ENCODE data around the gene HOXB7. TPM values are rescaled to one million over a fixed set of nuclear protein-coding genes. Genes with fewer than 3 reads are reported as not detected.

The HOXB7 gene
- 1.2 TPM for total RNA-seq
- long read RNA-seq, partial matches to known transcripts, result 0 of 4 reads
- long read RNA-seq, other reads (novel, unspliced or antisense), result 0 of 4 reads

- Histone ChIP-seq H3K27me3 (peaks cover 95% of the 10 kb centered on the region), H3K27ac (peak within 1 kb of the TSS; percentile 78), H3K4me1 (peaks cover 29% of the 10 kb centered on the region), H3K9me3 (no peaks in the 10 kb centered on the region), H3K36me3 (no peaks in the 10 kb centered on the region), H3K4me3 (peak within 1 kb of the TSS; percentile 64)
- no peak for TF ChIP-seq CTCF (IDR thresholded peaks at IDR 0.05)
- DNase-seq, result peak; percentile 80
- ATAC-seq, result peak; percentile 49
- intact Hi-C loops (cut with DNase I), result loop anchor here (10.0 kb wide), 1 partner anchor 266 kb away; no protein-coding TSS in a partner anchor
These were observed at the start of gene HOXB7 for GRCh38 chr17:48610282-48611211. HOXB7 (minus strand) TSS chr17:48611017; CDS start chr17:48610918, 99 bp downstream.

- H3K27ac ChIP-seq, result no peak overlapping the region
- no peak for ATAC-seq
- H3K27me3 ChIP-seq, result peaks cover 27% of the 10 kb centered on the region
- H3K9me3 ChIP-seq, result no peaks in the 10 kb centered on the region
- no peak for TF ChIP-seq CTCF (IDR thresholded peaks at IDR 0.05)
- no peaks in the 10 kb centered on the region for H3K4me1 ChIP-seq
- no peak overlapping the region for H3K4me3 ChIP-seq
- no peak for DNase-seq
- intact Hi-C loops (cut with DNase I), result no loop called here
- H3K36me3 ChIP-seq, result no peaks in the 10 kb centered on the region
These were observed 45.1 kb upstream of the HOXB7 start for GRCh38 chr17:48655913-48656312.

- DNase-seq (no peak), ATAC-seq (no peak)
- Histone ChIP-seq H3K4me1 (peaks cover 9% of the 10 kb centered on the region), H3K9me3 (no peaks in the 10 kb centered on the region), H3K27ac (no peak overlapping the region), H3K4me3 (no peak overlapping the region), H3K36me3 (no peaks in the 10 kb centered on the region), H3K27me3 (peaks cover 84% of the 10 kb centered on the region)
- intact Hi-C loops (cut with DNase I), result no loop called here
- no peak for TF ChIP-seq CTCF (IDR thresholded peaks at IDR 0.05)
These were observed 38.9 kb upstream of the HOXB7 start for GRCh38 chr17:48649741-48650140.

- intact Hi-C loops (cut with DNase I), result no loop called here
- H3K27me3 ChIP-seq, result peaks cover 97% of the 10 kb centered on the region
- peaks cover 9% of the 10 kb centered on the region for H3K4me1 ChIP-seq
- no peak for ATAC-seq
- H3K4me3 ChIP-seq, result no peak overlapping the region
- no peak for TF ChIP-seq CTCF (IDR thresholded peaks at IDR 0.05)
- no peaks in the 10 kb centered on the region for H3K9me3 ChIP-seq
- no peak for DNase-seq
- H3K36me3 ChIP-seq, result no peaks in the 10 kb centered on the region
- no peak overlapping the region for H3K27ac ChIP-seq
These were observed 37.1 kb upstream of the HOXB7 start for GRCh38 chr17:48647963-48648245.

GRCh38 chr17:48647103-48647962 lies 36.5 kb upstream of the HOXB7 start:
- Histone ChIP-seq H3K27me3 (peaks cover 98% of the 10 kb centered on the region), H3K4me3 (peak overlapping the region; percentile 46), H3K36me3 (no peaks in the 10 kb centered on the region), H3K27ac (no peak overlapping the region), H3K9me3 (no peaks in the 10 kb centered on the region), H3K4me1 (peaks cover 9% of the 10 kb centered on the region)
- intact Hi-C loops (cut with DNase I), result no loop called here
- DNase-seq, result no peak
- TF ChIP-seq CTCF (IDR thresholded peaks at IDR 0.05), result no peak
- ATAC-seq, result peak; percentile 31
